Femur (tissue), 1 donor: ENCODE results near the gene PWP1.

Experiments
- DNase-seq: peaks from one replicate; pipeline ENCODE4 v3.0.0-alpha.2; 2017

Gene PWP1

DNA sequence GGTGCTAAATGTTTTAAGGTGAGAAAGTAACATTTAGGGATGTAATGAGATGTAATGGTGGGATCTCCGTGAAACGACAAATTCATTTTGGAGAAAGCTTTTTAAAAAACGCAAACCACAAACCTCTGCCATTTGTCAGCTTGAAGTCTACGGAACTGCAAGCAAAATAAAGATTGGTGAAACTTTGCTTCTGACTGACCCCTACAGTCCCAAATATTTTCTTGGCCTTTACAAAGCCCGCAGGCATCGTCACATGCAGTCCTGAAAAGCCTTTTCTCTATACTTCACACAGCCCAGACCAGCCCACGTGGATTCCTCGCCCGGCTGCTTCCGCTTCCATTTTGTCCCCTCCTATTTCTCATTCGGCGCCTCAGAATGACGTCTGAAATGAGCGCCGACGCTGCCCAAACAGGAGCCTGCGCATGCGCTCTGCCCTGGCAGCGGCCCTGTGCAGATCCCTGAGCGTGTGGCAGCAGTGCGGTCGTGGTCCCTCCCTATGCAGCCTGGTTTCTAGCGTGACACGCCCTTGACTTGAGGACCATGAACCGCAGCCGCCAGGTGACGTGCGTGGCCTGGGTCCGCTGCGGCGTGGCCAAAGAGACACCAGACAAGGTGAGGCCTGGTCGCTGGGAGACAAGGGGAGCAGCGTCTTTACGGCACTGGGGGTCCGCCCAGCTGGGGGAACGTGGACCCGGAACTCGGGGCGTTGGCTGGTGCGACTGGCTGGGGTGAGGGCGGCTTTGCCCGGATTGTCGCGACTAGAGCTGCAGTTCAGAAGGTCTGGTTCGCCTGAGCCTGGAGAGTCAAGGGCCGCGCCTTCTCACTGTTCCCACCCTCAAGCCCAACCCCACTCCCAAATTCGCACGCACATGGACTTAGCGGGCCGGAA lies at the start of gene PWP1:
Gene PWP1 (plus strand): TSS at position 440 of the 889 bp plus-strand sequence. CDS start 101 bp downstream, at position 541.
- peak; percentile 97 for DNase-seq

GRCh38 chr12:107641154-107641553 lies 44.4 kb upstream of the PWP1 start:
- DNase-seq: no peak

GRCh38 chr12:107642240-107642639 lies 43.4 kb upstream of the PWP1 start:
- DNase-seq: no peak

DNA sequence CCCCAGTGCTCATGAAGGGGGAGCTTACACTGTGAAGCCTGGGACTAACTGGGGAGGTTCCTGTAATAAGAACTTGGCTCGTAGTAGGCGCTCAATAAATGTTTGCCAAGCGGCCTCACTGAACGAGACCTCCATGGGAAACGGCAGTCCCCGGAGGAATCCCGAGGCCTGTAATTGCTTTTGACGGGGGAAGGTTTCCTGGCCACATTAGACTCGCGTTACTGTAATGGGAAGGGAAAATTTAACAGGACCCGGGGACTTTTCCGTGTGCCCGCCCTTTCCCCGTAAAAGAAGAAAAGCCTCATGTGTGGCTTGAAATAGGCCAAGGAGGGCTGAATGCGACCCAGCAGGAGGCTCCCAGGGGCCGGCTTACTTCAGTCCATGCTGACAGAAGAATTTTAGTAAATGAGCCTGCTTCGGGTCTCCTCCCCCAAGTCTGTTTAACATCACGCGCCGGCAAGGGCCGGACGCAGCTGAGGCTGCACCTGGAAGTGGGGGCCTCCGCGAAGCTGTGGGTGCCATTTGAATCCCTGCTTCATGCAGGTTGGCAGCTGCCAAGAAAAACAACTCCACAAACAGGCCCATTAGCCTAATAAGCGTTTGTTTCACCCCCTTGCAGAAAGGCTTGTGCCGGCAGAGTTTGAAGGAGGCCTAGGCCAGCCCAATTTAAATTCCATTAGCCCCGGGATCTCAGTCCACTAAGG lies 39.8 kb upstream of the PWP1 start:
- DNase-seq: peak; percentile 89

DNA sequence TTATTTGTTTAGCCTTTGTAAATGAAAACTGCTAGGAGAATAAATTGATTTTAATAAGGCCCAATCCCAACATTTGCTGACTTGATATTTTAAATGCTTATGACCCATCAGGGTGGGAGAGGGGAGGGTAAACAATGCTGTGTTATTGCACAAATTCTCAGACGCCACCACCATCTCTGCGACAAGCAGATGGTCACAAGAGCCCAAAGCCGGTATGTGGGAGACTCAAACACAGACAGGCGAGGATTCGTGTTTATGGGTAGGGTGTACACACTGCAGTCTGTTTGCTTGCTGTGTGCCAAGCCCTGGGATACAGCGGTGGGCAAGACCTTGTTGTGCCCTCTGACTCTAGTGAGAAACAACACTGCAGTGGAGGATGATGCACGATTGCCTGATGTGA lies 39.2 kb upstream of the PWP1 start:
- no peak for DNase-seq

DNA sequence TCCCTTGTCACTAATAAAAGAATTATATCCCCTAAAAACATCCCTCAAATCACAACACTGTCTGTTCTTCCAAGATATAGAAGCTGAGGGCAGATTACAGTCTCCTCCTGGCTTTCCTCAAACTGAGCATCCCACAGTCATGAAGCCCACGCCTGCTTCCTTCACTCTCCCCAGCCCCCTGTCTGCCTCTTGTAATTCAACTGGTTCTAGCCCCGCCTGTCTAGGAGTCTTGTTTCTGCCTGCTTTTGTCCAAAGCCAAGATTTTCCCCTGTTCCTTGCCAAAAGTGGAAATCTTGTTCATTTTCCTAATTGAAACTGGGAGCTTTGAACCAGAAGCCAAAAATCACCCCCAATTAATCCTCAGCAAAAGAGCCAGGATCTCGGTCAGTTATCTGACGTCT lies 35.9 kb upstream of the PWP1 start:
- DNase-seq: peak; percentile 79

DNA sequence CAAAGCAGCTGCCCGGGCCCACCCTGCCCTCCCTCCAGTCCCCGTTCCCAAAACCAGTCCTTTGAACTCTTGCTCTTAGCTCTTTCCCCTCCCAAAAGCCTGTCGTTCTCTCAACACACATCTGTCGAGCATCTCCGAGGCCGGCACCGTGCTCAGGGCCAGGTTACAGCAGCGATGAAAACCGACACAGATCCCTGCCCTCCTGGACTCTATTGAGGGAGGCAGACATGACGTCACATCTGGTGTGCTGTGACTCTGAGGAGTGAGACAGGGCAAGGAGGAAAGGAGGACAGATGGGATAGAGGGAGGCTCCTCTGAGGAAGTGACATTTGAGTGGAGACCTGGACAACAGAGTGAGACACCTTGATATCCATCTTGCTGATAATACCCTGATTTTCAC lies 34.6 kb upstream of the PWP1 start:
- no peak for DNase-seq

GRCh38 chr12:107651571-107652449 lies 33.8 kb upstream of the PWP1 start:
- DNase-seq: no peak

- no peak for DNase-seq
These were observed 32.1 kb upstream of the PWP1 start for GRCh38 chr12:107653519-107653918.

DNA sequence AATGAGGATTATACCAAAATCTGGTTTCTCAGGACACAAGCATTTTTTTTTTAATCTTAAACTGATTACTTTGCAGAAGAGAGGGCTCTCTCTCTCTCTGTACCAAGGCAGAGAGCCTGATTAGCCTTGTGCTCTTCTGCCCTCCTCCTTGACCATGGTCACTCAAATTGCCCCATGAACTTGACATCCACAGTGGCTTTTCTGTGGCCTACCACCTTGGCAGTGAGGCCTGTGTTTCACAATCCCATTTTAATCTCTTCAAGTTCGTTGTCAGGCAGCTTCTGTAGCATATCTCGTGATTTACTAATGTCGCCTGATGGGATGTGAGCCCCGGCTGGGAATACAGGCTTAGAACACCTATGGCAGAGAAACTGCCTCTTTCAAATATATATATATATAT lies 30.7 kb upstream of the PWP1 start:
- no peak for DNase-seq

DNA sequence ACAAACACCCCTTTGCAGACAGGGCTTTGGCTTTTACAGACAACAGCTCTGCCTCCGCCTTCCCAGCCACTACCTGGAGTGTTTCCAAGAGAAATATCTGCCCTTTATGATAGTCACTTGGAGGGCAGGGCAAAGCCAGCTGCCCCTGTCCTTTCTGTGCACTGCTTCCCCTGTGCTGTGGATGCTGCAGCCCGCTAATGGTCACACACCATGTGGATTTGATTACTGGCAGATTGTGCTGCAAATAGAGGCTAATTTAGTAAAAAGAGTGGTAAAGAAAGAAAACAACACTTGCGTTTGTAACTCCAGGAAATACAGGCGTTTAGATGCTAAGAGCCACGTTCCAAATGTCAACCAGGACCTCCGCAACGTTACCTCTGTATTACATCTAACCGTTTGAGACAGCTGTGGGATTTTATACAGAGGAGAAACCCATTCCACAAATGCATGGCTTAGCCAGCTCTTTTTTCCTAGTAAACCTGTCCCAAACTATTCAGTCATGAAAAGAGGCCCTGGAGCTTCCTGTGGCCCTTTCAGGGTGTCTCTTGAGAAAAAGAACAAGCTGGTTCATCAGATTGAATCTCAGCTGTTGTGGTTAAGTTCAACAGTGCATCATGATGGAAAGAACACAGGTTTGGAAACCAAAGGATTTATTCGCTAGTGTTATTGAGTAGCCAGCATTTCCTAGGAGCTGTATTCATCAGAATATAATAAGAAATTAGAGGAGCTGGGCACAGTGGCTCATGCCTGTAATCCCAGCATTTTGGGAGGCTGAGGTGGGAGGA lies 30.1 kb upstream of the PWP1 start:
- DNase-seq: no peak

GRCh38 chr12:107656302-107656701 lies 29.3 kb upstream of the PWP1 start:
- DNase-seq: no peak

DNA sequence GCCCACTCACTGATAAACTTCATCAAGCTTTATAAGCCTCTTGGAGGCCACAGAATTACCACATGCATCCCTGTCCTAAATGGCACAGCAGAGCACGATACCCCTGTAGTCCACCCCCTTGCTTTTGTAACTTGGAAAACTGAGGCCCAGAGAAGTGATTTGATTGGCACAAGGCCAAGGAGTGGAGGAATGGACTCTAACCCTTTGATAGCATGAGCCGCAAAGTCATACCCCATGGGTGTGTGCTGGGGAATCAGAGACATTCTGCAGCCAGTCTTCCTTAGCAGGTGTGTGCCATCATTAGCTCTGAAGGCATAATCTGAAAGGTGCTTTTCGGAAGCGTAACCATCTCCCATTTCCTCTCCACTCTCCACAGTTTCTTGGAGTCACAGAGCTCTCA lies 28.5 kb upstream of the PWP1 start:
- no peak for DNase-seq

- no peak for DNase-seq
These were observed 28.0 kb upstream of the PWP1 start for GRCh38 chr12:107657621-107658020.

- no peak for DNase-seq
These were observed 25.4 kb upstream of the PWP1 start for GRCh38 chr12:107660235-107660634.

DNA sequence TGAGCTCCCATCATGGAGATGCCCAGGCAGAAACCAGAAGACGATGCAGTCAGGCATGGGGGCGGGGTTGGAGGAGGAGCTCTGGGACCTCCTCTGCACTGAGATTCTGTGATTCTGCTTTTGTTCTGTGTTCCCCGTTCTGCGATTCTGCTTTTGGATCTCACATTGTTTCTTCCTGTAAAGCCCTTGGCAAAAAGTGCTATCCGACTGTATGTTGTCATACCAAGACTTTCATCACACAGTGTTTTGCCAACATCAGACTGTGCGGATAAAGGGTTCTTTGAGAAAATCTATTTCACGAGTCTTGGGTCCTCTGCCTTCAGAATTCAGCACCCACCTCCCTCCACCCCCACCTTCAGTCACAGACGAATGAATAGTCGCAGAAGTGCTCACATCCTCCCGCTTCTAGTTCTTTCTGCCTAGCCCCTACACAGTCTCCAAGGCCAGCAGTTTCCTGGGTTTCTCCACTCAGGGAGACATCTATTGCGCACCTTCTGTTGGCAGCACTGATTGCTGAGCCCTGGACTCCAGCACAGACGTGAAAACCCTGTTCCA lies 24.7 kb upstream of the PWP1 start:
- DNase-seq: no peak

DNA sequence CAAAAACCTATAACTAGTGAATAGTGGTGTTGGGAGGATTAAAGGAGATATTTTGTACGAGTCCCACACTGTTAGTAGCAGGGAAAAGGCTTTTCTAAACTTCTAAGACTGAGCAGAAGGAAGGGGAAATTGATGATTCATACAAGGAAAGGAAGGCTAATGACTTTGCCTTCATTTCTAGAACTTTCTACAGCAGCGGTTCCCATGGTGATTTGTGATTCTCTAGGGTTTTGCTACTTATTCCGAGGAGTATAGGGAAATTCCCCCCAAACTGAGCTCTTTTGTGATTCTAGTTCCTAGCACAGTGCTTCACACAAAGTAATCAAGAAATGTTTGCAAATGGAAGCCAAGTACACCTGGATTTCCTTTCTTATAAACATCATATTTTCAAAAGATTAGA lies 23.8 kb upstream of the PWP1 start:
- DNase-seq: no peak

DNA sequence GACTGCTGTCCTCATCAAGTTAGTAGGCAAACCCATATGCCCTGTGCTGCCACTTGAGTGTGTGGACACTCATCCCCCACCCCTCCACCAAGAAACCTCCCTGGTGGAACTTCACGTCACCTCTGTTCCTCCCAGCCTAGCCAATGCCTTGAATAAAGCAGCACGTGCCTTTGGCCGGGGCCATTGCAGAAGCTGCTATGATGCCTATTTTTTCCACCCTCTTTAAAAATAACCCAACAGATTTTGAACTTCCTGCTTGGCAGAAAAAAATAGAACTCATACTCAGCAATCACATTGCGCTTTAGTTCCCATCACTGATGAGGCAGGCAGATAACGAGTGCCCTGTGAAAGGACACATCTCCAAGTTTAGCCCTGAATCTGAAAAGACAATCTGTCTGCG lies 23.1 kb upstream of the PWP1 start:
- DNase-seq: no peak

DNA sequence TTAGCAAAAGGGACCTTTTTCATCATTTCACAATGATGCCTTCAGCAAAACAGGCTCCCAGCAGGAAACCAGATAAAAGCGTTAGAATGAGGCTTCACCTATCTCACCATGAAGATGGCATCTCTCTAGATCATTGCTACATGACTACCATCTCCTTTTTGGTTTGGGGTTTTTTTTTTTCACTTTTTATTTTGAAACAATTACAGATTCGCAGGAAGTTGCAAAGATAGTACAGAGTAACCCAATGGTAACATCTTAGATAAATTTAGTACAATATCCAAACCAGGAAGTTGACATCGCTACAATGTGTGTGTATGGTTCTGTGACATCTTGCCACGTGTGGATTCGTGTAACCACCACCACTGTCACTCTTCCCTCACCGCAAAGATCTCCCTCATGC lies 22.3 kb upstream of the PWP1 start:
- DNase-seq: no peak

GRCh38 chr12:107666009-107666408 lies 19.6 kb upstream of the PWP1 start:
- DNase-seq: no peak

DNA sequence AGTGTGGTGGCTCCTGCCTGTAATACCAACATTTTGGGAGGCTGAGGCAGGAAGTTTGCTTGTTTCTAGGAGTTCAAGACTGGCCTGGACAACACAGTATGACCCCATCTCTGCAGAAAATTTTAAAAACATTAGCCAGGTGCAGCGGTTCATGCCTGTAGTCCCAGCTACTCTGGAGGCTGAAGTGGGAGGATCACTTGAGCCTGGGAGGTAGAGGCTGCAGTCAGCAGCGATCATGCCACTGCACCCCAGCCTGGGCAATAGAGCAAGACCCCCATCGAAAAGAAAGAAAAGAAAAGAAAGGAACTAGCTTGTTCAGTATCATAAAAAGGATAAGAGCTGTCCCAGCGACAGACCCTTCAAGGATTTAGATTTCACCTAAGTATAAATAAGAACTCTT lies 18.1 kb upstream of the PWP1 start:
- no peak for DNase-seq
